AG10803 (cell line): Measurements from ENCODE around the gene ALOX15.
"Not testable (repeated sequence)": the region's sequence is repeated elsewhere in the genome, so short reads cannot be mapped to it uniquely, and the experiment has no call there.

Source experiments
- DNase-seq: peaks from one replicate; pipeline ENCODE4 v3.0.0; 2010; ENCODE audit warnings: low read depth
- H3K4me3 ChIP-seq: 2 replicates; pipeline ENCODE4 v1.5.1; 2011; ENCODE audit warnings: mild to moderate bottlenecking, low read length, control low read depth
- TF ChIP-seq, protein P1 (sequence below): conservative IDR thresholded peaks from 2 replicates; pipeline ENCODE4 v1.5.1; 2011; ENCODE audit warnings: mild to moderate bottlenecking, low read length, control low read depth, inconsistent platforms

ALOX15 gene

DNA sequence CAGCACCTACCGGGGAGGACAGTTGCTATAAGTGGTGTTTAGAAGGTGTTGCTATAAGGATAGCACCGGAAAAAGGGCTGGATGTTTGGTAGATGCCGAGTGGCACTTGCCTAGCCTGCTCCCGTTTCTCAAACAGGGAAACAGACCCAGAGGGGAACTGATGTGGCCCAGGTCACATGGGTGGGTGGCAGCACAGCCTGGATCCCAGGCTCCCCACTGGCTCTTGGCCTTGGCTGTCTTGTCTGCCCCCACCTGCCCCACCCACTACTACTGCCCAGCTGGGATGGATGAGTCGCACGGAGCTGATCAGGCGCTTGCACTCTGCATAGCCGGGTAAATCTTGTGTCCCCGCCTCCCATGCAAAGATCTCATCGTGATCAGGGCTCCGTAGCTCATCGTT, 49.9 kb downstream of the ALOX15 start:
- TF ChIP-seq, protein P1, sequence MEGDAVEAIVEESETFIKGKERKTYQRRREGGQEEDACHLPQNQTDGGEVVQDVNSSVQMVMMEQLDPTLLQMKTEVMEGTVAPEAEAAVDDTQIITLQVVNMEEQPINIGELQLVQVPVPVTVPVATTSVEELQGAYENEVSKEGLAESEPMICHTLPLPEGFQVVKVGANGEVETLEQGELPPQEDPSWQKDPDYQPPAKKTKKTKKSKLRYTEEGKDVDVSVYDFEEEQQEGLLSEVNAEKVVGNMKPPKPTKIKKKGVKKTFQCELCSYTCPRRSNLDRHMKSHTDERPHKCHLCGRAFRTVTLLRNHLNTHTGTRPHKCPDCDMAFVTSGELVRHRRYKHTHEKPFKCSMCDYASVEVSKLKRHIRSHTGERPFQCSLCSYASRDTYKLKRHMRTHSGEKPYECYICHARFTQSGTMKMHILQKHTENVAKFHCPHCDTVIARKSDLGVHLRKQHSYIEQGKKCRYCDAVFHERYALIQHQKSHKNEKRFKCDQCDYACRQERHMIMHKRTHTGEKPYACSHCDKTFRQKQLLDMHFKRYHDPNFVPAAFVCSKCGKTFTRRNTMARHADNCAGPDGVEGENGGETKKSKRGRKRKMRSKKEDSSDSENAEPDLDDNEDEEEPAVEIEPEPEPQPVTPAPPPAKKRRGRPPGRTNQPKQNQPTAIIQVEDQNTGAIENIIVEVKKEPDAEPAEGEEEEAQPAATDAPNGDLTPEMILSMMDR: no peak
- H3K4me3 ChIP-seq: no peak overlapping the region
- DNase-seq: no peak

DNA sequence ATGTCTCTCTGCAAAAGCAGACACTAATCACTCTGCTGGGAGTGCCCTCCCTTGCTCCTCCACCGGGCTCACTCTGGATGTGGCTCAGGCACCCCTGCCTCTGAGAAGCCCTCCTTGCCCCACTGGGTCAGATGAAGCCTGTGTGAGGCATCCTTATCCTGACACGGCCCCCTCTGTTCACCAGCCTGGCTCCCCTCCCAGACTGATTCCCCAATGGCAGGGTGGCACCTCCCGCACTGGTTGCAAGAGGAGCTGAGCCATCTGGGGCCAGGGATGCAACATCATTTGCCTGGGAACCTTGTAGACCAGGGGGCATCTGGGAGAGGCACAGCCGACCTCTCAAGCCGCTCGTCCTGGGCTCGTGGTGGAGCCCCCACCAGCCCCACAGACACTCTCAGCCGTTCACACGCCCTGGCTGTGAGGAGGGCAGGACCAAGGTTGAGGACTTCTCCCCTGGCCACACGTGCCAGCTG, 50.5 kb downstream of the ALOX15 start:
- H3K4me3 ChIP-seq: no peak overlapping the region
- DNase-seq: no peak
- TF ChIP-seq, protein P1: no peak

DNA sequence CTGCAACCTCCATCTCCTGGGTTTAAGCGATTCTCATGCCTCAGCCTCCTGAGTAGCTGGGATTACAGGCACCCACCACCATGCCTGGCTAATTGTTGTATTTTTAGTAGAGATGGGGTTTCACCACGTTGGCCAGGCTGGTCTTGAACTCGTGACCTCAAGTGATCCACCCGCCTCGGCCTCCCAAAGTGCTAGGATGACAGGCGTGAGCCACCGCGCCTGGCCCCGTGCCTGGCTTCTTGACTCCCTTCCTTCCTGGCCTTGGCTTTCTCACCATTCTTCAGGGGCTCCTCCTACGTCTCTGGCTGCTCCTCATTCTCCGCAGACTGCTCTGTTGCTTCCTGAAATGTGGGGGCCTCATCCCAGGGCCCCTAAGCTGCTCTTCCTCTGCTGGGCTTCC, 51.4 kb downstream of the ALOX15 start:
- not testable (repeated sequence) for H3K4me3 ChIP-seq, DNase-seq

DNA sequence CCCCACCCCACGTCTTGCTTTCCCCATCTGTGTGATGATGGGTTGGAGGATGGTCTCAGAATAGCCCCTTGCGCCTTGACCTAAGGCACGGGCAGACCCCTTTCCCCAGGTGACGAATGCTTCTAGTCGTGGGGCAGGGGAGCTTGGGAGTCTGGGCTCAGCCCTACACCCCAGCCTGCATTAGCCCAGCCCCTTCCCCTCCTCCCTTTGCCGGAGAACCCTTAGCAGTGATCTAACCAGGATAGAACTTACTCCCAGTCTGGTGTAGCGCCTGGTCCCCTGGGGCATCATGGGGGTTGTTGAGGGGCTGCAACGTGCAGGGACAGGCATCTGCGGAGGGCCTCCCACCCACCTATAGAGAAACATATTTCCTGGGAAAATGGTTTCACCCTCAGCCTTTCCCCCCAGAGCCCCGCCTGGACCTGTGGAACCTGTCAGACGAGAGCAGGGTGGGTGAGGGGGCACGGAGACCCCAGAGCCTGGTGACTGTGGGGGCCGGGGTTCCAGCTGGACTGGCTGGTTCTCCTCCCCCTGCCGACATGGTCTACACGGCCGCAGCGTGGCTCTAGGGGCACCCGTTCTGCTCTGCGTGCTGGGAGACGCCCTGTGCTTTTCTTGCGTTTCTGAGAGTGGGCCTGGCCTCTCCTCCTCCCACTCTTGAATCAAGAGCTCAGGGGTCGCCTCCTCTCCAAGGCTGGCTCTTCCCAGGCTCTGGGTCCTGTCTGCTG, 52.4 kb downstream of the ALOX15 start:
- H3K4me3 ChIP-seq: no peak overlapping the region
- DNase-seq: no peak
- TF ChIP-seq, protein P1: no peak

DNA sequence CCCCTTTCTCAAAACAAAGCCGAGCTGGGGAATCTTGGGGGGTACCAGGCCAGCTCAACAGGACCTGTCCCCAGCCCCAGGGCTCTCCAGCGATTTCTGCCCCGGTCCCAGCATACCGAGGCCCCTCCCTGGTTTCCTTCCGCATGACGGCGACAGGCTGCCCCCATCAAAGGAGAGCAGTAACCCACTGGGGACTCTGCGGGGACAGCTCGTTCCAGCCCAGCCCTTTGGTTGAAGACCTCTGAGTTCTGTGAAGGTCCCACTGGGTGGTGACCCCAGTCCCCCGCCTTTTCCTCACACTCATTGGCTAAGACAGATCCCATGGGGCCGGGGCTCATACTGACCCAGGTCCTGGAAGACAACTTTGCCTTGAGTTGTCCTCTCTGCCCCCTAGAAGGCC, 53.1 kb downstream of the ALOX15 start:
- TF ChIP-seq, protein P1: no peak
- no peak overlapping the region for H3K4me3 ChIP-seq
- no peak for DNase-seq

DNA sequence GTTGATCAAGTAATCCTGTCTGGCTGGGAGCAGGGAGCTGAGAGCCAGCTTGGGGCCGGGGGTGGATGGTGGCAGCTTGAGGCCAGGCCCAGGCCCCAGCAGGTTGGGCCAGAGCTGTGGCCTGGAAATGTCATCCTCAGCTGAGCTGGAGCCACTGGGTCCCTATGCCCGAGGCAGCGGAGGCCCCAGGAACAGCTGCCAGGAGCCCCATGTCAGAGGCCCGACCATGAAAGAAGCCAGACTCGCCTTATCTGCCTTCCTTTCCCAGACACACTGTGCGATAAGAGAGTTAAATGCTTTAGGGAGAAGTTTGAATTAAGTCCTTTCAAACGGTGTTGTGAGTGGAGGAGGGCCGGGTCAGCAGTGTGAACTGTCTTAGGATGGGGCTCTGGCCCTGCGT, 53.7 kb downstream of the ALOX15 start:
- no peak overlapping the region for H3K4me3 ChIP-seq
- TF ChIP-seq, protein P1: no peak
- no peak for DNase-seq

DNA sequence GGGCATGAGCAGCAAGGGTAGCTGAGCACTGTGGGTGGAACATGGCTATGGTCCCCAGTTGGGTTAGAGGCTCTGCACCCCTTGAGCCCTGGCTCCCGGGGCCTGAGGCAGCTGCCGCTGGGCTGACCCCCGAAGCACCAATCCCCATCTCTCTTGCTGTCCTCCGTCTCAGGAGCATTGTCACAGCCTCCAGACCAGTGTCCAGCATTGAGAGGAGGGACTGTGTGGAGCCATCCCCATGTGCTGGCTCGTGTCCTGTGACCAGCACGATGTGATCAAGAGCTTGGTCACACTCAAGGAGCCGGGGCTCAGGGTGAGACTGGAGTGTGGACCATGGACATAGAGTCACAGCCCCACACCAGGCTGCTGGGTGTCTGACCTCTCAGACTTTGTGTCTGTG, 54.3 kb downstream of the ALOX15 start:
- no peak overlapping the region for H3K4me3 ChIP-seq
- TF ChIP-seq, protein P1: no peak
- no peak for DNase-seq
